Gastrocnemius medialis (tissue), 4 donors: Measurements from ENCODE around the gene SLK. TPM values are rescaled to one million over a fixed set of nuclear protein-coding genes. Genes with fewer than 3 reads are reported as not detected.

Source experiments
- ATAC-seq, 2 donors: fragments of 150-250 bp; one replicate each; pipeline ENCODE4 v1.9.1; 2016
- DNase-seq, 2 donors: peaks; one replicate each; pipeline ENCODE4 v3.0.0-alpha.2; 2019
- H3K27ac ChIP-seq, 4 donors: fragments of 200-600 bp; sonication (generic); 1 replicate in 1 of 4; 2 replicates in 3 of 4; pipeline ENCODE4 v1.5.1; 2016 to 2018; ENCODE audit warnings: mild to moderate bottlenecking in 2 of 4, moderate library complexity in 1 of 4
- H3K27me3 ChIP-seq, 3 donors: fragments of 200-600 bp; sonication (generic) in 2 of 3; 1 replicate in 1 of 3; 2 replicates in 2 of 3; pipeline versions ENCODE4 v1.5.1 to v1.6.0; 2016 to 2019; ENCODE audit warnings: mild to moderate bottlenecking in 1 of 3, moderate library complexity in 1 of 3
- H3K36me3 ChIP-seq, 2 donors: fragments of 200-600 bp; sonication (generic) in 1 of 2; one replicate each; pipeline ENCODE4 v1.5.1; 2017 to 2018
- H3K4me1 ChIP-seq, 2 donors: fragments of 200-600 bp; sonication (generic) in 1 of 2; one replicate each; pipeline ENCODE4 v1.5.1; 2016 to 2017; ENCODE audit warnings: mild to moderate bottlenecking in 2 of 2
- H3K4me3 ChIP-seq, 4 donors: fragments of 200-600 bp; sonication (generic) in 3 of 4; 1 replicate in 1 of 4; 2 replicates in 3 of 4; pipeline ENCODE4 v1.5.1; 2016 to 2019; ENCODE audit warnings: mild to moderate bottlenecking in 2 of 4
- H3K9me3 ChIP-seq, 3 donors: fragments of 200-600 bp; sonication (generic) in 2 of 3; 1 replicate in 1 of 3; 2 replicates in 2 of 3; pipeline ENCODE4 v1.5.1; 2016 to 2019
- CTCF ChIP-seq, 5 experiments: fragments of 450-650 bp in 3 of 5; fragments of 200-600 bp in 2 of 5; sonication (generic) in 2 of 5; IDR thresholded peaks in 4 of 5; conservative IDR thresholded peaks in 1 of 5; 1 replicate in 4 of 5; 2 replicates in 1 of 5; pipeline ENCODE4 v1.5.1; 2016 to 2019; ENCODE audit warnings: antibody characterized with exemption in 5 of 5, mild to moderate bottlenecking in 3 of 5, moderate library complexity in 3 of 5
- POLR2A ChIP-seq, 2 donors: fragments of 450-650 bp; IDR thresholded peaks; one replicate each; pipeline ENCODE4 v1.6.1; 2017; ENCODE audit warnings: antibody characterized with exemption in 2 of 2, mild to moderate bottlenecking in 2 of 2, moderate library complexity in 2 of 2
- in situ Hi-C, 4 donors: fragments of 200-750 bp; cut with MboI; loops; one replicate each; pipeline versions ENCODE4 v1.15.0 to v1.8.0; 2017; ENCODE audit warnings: low sequenced_read_pairs in 4 of 4
- intact Hi-C: fragments of 100-400 bp; cut with DNase I; formaldehyde crosslinking; loops from one replicate; pipeline ENCODE4 v1.15.1; 2023; ENCODE audit warnings: low total_unique reads
- total RNA-seq, 4 donors: library from RNA; depleted of rRNA; stranded (reverse); fragments of >200 nt; gene quantifications; one replicate each; pipeline versions ENCODE4 v1.1.0 to v1.2.3, GENCODE V29; 2016

Gene SLK
- total RNA-seq, 4 donors from 2014 or later = 43.3 to 53.3 (median 49.8) TPM

- ATAC-seq (peak; percentile 74 to 80), DNase-seq (no peak)
- Histone ChIP-seq H3K27me3 (no peaks in the 10 kb centered on the region), H3K27ac (peak overlapping the region; percentile 89 to 99 (median 92)), H3K4me1 (peaks cover 32 to 35% of the 10 kb centered on the region in 2 donors), H3K4me3 (peak overlapping the region; percentile 71 to 97 (median 82)), H3K9me3 (no peaks in the 10 kb centered on the region), H3K36me3 (no peaks in the 10 kb centered on the region)
- intact Hi-C loops = loop anchor here (1.0 to 10.0 kb wide), 5 partner anchors 49 to 287 kb away; partner anchors contain the start of genes GSTO1 and STN1
- in situ Hi-C loops = loop anchor here in 1 of 4 donors (10.0 kb wide), 1 partner anchor 157 kb away; the partner anchor contains the start of gene SFR1
- TF ChIP-seq CTCF (IDR thresholded peaks at IDR 0.05 in 4 of 5, conservative IDR thresholded peaks at IDR 0.05 in 1 of 5) = peak in 1 of 5 experiments; percentile 3
- TF ChIP-seq POLR2A (IDR thresholded peaks at IDR 0.05) = no peak
Measured at GRCh38 chr10:103967448-103968071, 620 bp downstream of the SLK start.

GRCh38 chr10:103968441-103969391 lies 1.8 kb downstream of the SLK start:
- H3K27ac ChIP-seq = peak overlapping the region in 3 of 4 donors; percentile 89 to 99 (median 93)
- TF ChIP-seq POLR2A (IDR thresholded peaks at IDR 0.05) (no peak), CTCF (IDR thresholded peaks at IDR 0.05 in 4 of 5, conservative IDR thresholded peaks at IDR 0.05 in 1 of 5) (no peak)

GRCh38 chr10:103969436-103969835 lies 2.5 kb downstream of the SLK start:
- ATAC-seq (no peak), DNase-seq (no peak)
- Histone ChIP-seq H3K4me1 (peaks cover 37 to 44% of the 10 kb centered on the region in 2 donors), H3K27me3 (no peaks in the 10 kb centered on the region), H3K9me3 (no peaks in the 10 kb centered on the region), H3K27ac (peak overlapping the region; percentile 25 to 99 (median 54)), H3K36me3 (no peaks in the 10 kb centered on the region), H3K4me3 (peak overlapping the region; percentile 71 to 97 (median 82))
- in situ Hi-C loops = loop anchor here in 1 of 4 donors (10.0 kb wide), 1 partner anchor 155 kb away; the partner anchor contains the start of gene SFR1
- TF ChIP-seq CTCF (IDR thresholded peaks at IDR 0.05 in 4 of 5, conservative IDR thresholded peaks at IDR 0.05 in 1 of 5) = no peak
- no peak for TF ChIP-seq POLR2A (IDR thresholded peaks at IDR 0.05)
- intact Hi-C loops = loop anchor here (10.0 kb wide), 1 partner anchor 285 kb away; the partner anchor contains the start of gene GSTO1

More at GRCh38 chr10:103968441-103969391, 1.8 kb downstream of the SLK start:
- Histone ChIP-seq H3K4me1 (peaks cover 37 to 44% of the 10 kb centered on the region in 2 donors), H3K4me3 (peak overlapping the region; percentile 71 to 97 (median 82)), H3K36me3 (no peaks in the 10 kb centered on the region), H3K27me3 (no peaks in the 10 kb centered on the region), H3K9me3 (no peaks in the 10 kb centered on the region)
- ATAC-seq (no peak), DNase-seq (no peak)
- intact Hi-C loops (loop anchor here (10.0 kb wide), 1 partner anchor 286 kb away; the partner anchor contains the start of gene GSTO1), in situ Hi-C loops (loop anchor here in 1 of 4 donors (10.0 kb wide), 1 partner anchor 156 kb away; the partner anchor contains the start of gene SFR1)

GRCh38 chr10:103969857-103970627 lies 3.1 kb downstream of the SLK start:
- ATAC-seq = no peak
- Histone ChIP-seq H3K27me3 (no peaks in the 10 kb centered on the region), H3K27ac (peak overlapping the region; percentile 25 to 99 (median 54)), H3K36me3 (no peaks in the 10 kb centered on the region), H3K9me3 (no peaks in the 10 kb centered on the region), H3K4me1 (peaks cover 40 to 44% of the 10 kb centered on the region in 2 donors), H3K4me3 (peak overlapping the region; percentile 71 to 97 (median 82))
- in situ Hi-C loops (loop anchor here in 1 of 4 donors (10.0 kb wide), 1 partner anchor 155 kb away; the partner anchor contains the start of gene SFR1), intact Hi-C loops (loop anchor here (10.0 kb wide), 1 partner anchor 285 kb away; the partner anchor contains the start of gene GSTO1)
- TF ChIP-seq CTCF (IDR thresholded peaks at IDR 0.05 in 4 of 5, conservative IDR thresholded peaks at IDR 0.05 in 1 of 5) = no peak
- no peak for TF ChIP-seq POLR2A (IDR thresholded peaks at IDR 0.05)
- DNase-seq = no peak
